NCI-H1048 (cell line): ENCODE results near the gene DOCK2.
"Not testable (repeated sequence)": the region's sequence is repeated elsewhere in the genome, so short reads cannot be mapped to it uniquely, and the experiment has no call there.

Experiments
- DNase-seq: peaks from one replicate; lab custom pipeline; 2025; lab: John Stamatoyannopoulos, UW

DOCK2 gene

DNA sequence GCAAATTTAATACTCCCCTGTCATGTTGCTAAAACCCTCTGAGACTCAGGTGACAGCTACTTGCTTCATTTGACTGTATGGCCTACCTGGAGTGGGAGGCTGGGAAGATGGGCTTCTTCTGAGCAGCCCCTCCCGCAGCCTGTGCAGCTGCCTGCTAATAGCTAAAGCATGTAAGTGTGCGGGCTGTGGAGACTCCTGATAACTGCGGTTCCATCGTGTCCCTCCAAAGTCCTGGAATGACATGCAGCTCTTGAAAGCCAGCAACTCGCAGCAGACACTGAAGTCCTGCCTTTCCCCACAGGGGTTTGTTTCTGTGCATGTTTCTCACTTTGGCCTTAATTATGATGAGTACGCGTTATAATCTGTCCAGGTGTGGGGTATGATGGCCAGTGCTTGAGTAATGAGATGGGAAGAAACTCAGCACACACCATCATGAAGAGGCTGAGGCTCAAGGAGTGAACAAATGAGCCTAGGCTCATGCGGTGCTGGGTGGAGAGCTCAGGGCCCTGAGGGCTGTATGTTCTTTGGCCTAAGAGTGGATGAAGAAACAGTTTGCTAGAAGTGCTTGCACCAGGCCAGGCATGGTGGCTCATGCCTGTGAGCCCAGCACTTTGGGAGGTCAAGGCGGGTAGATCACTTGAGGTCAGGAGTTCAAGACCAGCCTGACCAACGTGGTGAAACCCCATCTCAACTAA lies 119.1 kb downstream of the DOCK2 start:
- DNase-seq: no peak

- no peak for DNase-seq
Measured at GRCh38 chr5:169757016-169757415, 119.9 kb downstream of the DOCK2 start.

DNA sequence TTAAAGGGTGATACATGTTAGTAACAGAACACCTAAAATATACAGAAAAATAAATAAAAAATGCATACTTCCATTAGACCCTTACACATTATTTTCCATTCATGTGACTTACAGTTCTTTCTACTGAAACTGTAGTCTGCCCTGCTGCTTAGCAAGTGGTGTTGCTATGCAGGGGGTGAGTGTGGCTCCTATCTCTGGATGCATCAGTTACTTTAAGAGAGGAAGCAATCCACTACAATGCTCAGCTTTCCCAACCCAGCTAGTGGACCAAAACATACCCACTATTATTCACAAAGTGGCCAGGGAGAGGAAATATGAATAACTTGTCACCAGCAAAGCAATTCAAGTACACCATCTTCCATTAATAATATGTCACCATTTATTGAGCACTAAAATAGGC lies 121.8 kb downstream of the DOCK2 start:
- no peak for DNase-seq

DNA sequence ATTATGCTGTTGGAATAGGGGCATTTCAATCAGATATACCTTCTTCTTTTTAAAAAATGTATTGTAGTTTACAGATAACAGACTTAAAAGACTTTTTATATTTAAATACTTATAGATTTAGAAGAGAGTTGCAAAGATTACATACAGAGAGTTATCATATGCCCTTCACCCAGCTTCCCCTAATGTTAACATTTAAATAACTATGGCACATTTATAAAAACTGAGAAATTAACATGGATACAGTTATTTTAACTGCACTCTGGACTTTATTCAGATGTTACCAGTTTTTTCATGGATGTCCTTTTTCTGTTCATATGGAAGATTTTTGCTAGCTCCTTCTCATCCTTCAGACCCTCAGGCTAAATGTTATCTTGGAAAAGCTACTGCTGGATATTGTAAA lies 123.2 kb downstream of the DOCK2 start:
- DNase-seq: no peak

DNA sequence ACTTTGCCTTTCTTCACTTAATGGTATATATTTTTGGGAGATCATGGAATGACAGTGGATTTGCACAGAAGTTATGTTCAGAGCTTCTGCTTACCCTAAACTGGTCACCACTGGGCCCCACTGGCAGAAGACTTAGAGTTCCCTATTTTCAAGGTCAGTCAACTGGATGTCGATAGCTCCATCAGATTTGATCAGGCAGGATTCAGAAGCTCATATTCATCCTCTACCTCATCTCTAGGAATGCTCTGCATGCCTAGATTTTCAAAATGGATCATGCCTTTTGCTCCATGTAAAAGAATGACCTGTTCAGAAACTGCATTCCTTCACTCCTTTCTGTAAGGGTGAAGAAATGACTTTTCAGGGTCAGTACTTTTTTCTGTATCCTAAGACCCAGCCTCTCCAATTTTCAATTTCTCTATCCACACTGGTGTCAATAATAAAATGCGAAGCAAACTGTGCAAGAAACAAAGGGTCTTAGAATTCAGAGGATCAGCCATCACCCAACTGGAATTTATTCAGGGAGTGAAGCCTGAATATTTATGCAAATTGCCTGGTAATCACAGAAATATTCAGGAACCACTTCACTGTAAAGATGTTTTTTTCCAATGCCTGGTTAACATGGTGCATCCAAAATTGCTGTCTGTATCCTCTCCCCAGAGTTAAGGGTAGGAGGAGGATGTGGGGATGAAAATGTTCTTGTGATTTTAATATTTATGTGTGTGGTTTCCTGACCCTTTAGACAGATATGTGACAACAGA lies 125.4 kb downstream of the DOCK2 start:
- DNase-seq: peak; percentile 53

DNA sequence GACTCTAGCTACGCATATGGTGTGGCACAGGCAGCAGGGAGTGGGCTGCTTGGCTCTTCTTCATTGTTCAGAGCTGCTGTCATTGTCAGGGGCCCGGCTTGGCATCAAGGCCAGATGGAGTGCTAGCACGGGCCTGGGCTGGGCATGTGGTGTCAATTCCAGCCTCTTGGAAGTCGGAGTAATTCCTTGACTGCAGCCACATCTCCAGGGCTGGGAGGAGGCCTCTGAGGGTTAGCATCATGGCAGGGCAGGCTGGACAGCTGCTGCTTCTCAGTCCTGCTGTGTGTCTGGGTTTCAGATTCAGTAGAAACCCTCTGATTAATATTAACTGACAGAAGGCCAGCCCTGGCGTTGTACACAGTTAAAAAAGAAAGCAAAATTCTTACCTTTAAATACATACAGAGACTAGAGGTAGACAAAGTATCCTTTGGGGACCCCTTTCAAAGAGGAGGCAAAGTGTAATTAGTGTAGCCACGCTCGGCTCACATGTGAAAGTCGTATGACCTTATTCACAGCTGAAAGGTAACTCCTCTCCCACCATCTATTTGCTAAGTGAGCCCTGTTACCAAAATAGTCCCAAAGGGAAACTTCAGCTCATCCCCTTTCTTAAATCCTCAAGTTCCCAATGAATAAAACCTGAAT lies 126.4 kb downstream of the DOCK2 start:
- no peak for DNase-seq

DNA sequence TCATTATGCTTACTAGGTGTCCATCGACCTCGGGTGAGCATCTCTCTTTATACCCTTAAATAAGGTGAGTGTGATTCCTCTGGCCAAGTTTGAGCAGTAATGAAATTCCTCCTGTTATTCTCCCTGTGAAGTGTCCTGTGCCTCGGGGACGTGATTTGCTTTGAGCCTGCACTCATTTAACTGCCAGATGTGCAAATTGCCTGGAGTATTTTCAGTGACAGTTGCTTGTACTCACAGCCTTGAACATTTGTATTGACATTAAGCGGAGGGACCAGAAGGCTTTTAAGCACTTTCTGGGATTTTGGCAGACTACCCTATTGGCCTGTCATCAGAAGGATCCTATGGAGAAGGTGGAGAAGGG lies 126.9 kb downstream of the DOCK2 start:
- DNase-seq: no peak

DNA sequence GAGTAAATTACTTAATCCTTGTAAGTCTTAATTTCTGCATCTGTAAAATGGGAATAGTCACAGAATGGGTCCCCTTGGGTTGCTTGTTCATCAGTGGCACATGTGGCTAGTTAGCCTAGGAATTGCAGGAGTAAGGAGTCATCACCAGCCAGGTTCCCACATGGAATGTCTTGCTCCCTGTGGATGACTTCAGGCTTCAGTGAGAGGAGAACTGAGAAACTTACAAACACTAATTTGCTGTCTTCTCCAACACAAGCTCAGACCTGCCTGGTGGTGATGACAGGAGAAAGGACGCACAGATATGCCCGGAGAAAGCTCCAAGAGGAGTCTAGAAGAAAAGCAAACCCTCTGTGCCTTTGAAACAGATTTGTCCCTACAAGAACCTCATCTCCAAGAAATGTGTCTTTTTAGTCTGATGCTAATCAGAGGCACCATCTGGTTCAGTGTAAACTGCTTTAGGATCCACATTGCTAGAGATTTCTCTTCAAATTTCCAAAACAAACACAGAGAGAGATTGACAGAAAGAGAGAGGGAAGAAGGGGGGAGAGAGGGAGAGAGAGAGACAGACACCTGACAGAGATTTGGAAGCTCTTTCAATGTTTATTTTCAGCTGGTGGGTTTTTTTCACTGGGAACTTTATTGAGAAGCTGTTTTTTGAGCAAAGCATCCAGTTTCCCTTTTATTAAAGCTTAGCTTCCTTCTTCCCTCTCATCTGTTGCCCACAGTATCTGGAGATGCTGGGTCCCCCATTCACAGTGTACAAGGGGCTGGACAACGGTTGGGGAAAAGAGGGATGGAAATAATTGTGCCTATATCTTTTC lies 128.3 kb downstream of the DOCK2 start:
- no peak for DNase-seq

GRCh38 chr5:169766943-169767342 lies 129.9 kb downstream of the DOCK2 start:
- DNase-seq: not testable (repeated sequence)

- no peak for DNase-seq
Measured at GRCh38 chr5:169767938-169768337, 130.9 kb downstream of the DOCK2 start.

DNA sequence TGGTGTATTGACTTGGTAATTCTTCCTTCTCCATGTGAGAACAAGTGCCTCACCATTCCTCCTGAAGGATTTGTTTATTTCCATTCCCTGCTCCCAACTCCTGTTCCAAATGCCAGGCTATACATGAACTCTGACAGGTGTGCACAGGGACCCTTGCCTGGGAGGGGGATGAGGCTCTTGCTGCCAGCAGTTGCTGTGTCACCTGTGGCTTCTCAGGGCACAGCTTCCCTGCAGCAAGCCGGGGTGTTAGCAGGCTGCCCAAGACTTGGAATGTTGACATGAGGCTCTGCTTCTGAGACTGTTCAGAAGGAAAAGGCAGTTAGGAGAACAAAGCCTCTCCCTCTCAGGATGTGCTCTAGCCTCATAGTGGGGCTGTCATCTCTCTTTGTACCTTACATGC lies 131.3 kb downstream of the DOCK2 start:
- DNase-seq: no peak

- DNase-seq: no peak
Measured at GRCh38 chr5:169770109-169770508, 133.0 kb downstream of the DOCK2 start.

DNA sequence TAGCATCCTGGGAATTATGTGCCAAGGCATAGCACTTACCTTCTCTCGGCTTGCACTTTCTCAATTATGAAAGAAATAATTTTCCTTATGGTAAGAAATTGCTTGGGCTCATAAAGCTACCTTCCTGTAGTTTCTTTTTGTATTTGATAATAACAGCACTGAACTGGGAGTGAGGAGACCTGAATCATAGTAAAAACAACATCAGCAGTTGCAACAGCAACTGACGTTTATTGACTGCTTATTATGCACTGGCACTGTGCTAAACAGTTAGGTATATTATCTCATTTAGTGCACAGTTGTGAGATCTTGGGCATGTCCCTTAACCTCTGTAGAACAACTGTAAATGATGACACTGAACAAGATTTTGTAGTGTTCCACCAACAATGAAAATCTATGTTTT lies 135.2 kb downstream of the DOCK2 start:
- DNase-seq: no peak

DNA sequence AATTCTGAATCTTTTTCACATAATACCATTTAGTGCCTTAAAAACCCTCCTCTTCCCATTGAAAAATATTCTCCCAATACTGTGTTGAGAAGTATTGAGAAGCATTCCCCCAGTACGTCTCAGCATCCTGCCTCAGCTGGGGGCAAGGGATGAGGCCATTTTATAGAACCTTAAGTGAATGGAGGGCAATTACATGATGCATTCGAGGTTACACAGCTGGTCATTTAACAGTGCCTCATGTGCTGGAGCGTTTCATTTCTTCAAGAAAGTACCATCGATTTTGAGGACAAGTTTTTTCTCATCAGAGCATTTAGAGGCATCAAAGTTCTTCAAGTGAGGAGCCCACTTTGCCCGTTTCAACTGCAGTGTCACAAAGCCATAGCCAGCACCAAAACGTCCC lies 135.6 kb downstream of the DOCK2 start:
- DNase-seq: no peak

DNA sequence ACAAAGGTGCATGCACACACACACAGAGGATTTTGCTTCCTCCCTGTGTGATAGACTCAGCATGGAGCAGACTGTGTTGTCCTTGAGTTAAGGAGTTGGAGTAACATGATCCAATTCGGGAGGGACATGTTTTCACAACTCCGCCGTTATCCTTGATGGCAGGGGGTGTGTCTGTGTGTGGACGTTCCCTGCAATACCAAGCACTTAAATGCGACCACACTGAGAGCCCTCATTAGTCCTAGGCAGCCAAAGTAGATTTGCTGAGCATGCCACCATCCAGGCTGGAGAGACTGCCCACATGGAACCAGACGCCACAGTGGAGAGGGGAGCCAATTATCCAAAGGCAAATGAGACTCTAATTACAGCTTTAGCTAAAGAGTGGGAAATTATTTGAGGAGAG lies 140.1 kb downstream of the DOCK2 start:
- no peak for DNase-seq

DNA sequence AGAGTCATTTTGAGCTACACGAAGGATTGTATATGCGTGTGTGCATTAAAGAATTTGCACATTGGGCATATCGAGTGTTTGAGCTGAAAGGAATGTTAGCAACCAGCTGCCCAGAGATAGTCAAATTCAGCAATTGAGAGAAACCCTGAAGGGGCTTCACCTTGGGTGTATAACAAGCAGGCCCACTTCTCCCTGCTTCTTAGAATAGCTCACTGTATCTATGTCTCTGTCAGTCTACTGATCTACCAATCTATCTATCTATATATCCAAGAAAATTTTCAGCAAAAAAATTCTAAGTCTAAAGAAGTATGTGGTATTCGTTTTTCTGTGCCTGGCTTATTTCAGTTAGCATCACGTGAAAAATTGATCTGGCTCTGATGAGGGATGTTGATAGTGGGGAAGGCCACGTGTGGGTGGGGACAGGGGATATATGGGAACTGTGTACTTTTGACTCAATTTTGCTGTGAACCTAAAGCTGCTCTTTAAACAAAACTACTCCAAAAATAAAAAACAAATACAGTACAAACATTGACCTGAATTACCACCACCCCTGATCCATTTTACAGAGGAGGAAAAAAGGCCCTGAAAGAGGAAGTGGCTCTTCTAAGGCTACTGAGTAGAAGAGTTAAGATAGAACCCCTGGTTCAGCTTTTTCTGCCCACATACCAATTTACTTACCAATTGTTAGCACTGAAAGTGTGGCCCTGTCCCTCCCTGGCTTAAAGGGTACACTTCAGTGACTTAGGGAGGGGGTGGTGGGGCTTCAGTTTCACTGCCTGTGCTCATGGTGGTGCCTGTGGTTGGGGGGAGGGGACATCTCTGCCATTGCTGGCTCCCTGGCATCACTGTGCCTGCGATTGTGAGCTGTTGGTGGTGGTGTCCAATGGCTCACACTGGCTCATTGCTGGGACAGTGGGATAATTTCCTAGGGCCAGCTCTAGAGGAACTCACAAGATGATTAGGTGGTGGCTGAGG lies 141.8 kb downstream of the DOCK2 start:
- no peak for DNase-seq

- no peak for DNase-seq
Measured at GRCh38 chr5:169781420-169782345, 144.6 kb downstream of the DOCK2 start.

DNA sequence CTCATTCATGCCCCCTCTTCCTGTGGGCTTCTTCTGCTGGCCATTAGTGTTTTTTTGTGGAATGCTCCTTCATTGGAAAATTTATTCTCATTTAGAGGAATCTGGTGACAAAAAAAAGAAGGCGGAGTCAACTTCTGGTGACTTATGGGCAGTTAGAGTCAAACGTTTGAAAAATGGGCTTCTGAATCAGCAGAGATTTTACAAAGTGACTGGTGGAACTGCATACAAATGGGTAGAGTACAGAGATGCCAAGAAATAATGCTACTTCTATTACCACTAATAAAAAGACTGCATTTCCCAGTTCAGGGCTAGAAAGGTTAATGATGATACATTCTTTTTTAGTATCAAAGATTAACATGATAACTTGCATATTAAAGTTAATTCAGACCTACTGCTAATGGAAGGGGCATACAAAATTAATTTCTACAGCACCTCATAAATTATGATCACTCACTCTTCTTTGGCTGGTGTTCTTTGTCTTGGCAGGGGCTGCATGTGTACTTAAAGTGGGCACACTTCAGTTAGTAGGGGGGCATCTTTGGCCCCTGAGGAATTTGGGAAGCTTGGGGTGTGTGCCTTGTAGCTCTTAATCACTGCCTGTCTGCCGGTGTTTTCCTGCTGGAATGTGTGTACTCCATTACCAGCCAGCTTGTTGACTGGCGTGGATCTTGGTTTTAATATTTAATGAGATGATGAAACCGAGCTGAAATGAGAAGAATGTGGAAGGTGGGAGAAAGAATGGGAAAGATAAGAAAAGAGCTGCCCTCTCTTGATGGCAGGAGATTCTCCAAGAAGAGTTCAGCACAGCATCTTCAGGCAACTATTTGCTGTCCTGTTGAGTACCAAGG lies 148.9 kb downstream of the DOCK2 start:
- no peak for DNase-seq

- no peak for DNase-seq
Measured at GRCh38 chr5:169788168-169788567, 151.1 kb downstream of the DOCK2 start.
